HFFc6 (cell line): ENCODE results near the gene SFSWAP. TPM values are rescaled to one million over a fixed set of nuclear protein-coding genes. Genes with fewer than 3 reads are reported as not detected.
"Not testable (repeated sequence)": the region's sequence is repeated elsewhere in the genome, so short reads cannot be mapped to it uniquely, and the experiment has no call there.

Experiments used
- DNase-seq: peaks from one replicate; pipeline ENCODE4 v3.0.0-alpha.2; 2018
- H3K27ac Mint-ChIP-seq: 2 replicates; pipeline ENCODE4 v1.8.0; 2020; ENCODE audit warnings: mild to moderate bottlenecking, mixed read lengths
- H3K27me3 Mint-ChIP-seq: 2 replicates; pipeline ENCODE4 v1.8.0; 2021; ENCODE audit warnings: mild to moderate bottlenecking, moderate library complexity, mixed read lengths; ENCODE audit not compliant: insufficient read depth
- H3K36me3 Mint-ChIP-seq: 2 replicates; pipeline ENCODE4 v1.8.0; 2021; ENCODE audit warnings: low read depth, mixed read lengths
- H3K4me1 Mint-ChIP-seq: 2 replicates; pipeline ENCODE4 v1.8.0; 2020; ENCODE audit warnings: low read depth, mixed read lengths
- H3K4me3 Mint-ChIP-seq: 2 replicates; pipeline ENCODE4 v1.8.0; 2020; ENCODE audit warnings: mild to moderate bottlenecking, moderate library complexity, mixed read lengths
- H3K9me3 Mint-ChIP-seq: 2 replicates; pipeline ENCODE4 v1.8.0; 2020; ENCODE audit warnings: mild to moderate bottlenecking, mixed read lengths
- CTCF ChIP-seq: fragments of 200-600 bp; sonication (generic); IDR thresholded peaks from 2 replicates; pipeline ENCODE4 v1.5.0; 2021; ENCODE audit warnings: antibody characterized with exemption, mild to moderate bottlenecking
- total RNA-seq, 6 experiments: library from RNA; stranded (reverse); fragmentation: NEBNext Ultra II Directional; extraction: Animal tissue kit (Norgen Biotek cat#: 25700); gene quantifications; 2 replicates in 1 of 6; 3 replicates in 5 of 6; pipeline ENCODE4 v1.2.3, GENCODE V29; 2021

Gene SFSWAP
- total RNA-seq, 6 experiments from 2014 or later, result 23.9 to 32.4 (median 28.8) TPM

- no peak for DNase-seq
- Mint-ChIP-seq H3K9me3 (peaks cover 9% of the 10 kb centered on the region), H3K27ac (no peak overlapping the region), H3K36me3 (no peaks in the 10 kb centered on the region), H3K27me3 (peaks cover 9% of the 10 kb centered on the region), H3K4me3 (no peak overlapping the region), H3K4me1 (no peaks in the 10 kb centered on the region)
- TF ChIP-seq CTCF, result no peak
Observed at GRCh38 chr12:131681257-131681620, 29.7 kb upstream of the SFSWAP start.

- not testable (repeated sequence) for DNase-seq, H3K4me3 Mint-ChIP-seq, H3K36me3 Mint-ChIP-seq, H3K4me1 Mint-ChIP-seq, H3K27ac Mint-ChIP-seq, H3K27me3 Mint-ChIP-seq, H3K9me3 Mint-ChIP-seq
Observed at GRCh38 chr12:131681746-131682509, 29.0 kb upstream of the SFSWAP start.

GRCh38 chr12:131682510-131682895, 28.4 kb upstream of the SFSWAP start:
- Mint-ChIP-seq H3K36me3 (no peaks in the 10 kb centered on the region), H3K4me3 (no peak overlapping the region), H3K4me1 (no peaks in the 10 kb centered on the region), H3K27me3 (peaks cover 9% of the 10 kb centered on the region), H3K27ac (no peak overlapping the region), H3K9me3 (peaks cover 9% of the 10 kb centered on the region)
- no peak for TF ChIP-seq CTCF
- DNase-seq, result no peak

- H3K4me1 Mint-ChIP-seq, result no peaks in the 10 kb centered on the region
- H3K9me3 Mint-ChIP-seq, result peaks cover 9% of the 10 kb centered on the region
- DNase-seq, result no peak
- no peaks in the 10 kb centered on the region for H3K36me3 Mint-ChIP-seq
- H3K27ac Mint-ChIP-seq, result no peak overlapping the region
- no peak overlapping the region for H3K4me3 Mint-ChIP-seq
- no peak for TF ChIP-seq CTCF
- H3K27me3 Mint-ChIP-seq, result peaks cover 8% of the 10 kb centered on the region
Observed at GRCh38 chr12:131683266-131684014, 27.4 kb upstream of the SFSWAP start.

GRCh38 chr12:131684015-131684725, 26.7 kb upstream of the SFSWAP start:
- TF ChIP-seq CTCF, result no peak
- no peaks in the 10 kb centered on the region for H3K4me1 Mint-ChIP-seq
- peaks cover 9% of the 10 kb centered on the region for H3K9me3 Mint-ChIP-seq
- no peak overlapping the region for H3K27ac Mint-ChIP-seq
- H3K27me3 Mint-ChIP-seq, result peaks cover 4% of the 10 kb centered on the region
- H3K36me3 Mint-ChIP-seq, result no peaks in the 10 kb centered on the region
- DNase-seq, result no peak
- H3K4me3 Mint-ChIP-seq, result no peak overlapping the region
